ENCODE measurements around the gene FCHSD2. TPM values are rescaled to one million over a fixed set of nuclear protein-coding genes. Genes with fewer than 3 reads are reported as not detected.

Gene FCHSD2
- total and polyA plus RNA-seq, 4 donors: 14.7 to 41.6 (median 32.6) TPM

- WGBS, 2 donors: 37 to 60% methylated on average over 5 of the region's 5 CpGs
These were observed 307.2 kb downstream of the FCHSD2 start for GRCh38 chr11:72834905-72835304.

GRCh38 chr11:72833811-72834493 lies 308.2 kb downstream of the FCHSD2 start:
- H3K36me3 ChIP-seq (ENCODE audit: control insufficient read depth in 4 of 4, insufficient read depth in 4 of 4, low read length in 4 of 4): peaks cover 5 to 18% (median 9%) of the 10 kb centered on the region in 4 donors
- H3K9ac ChIP-seq (ENCODE audit: insufficient read depth in 1 of 2, low read length in 2 of 2): peak overlapping the region in 1 of 2 donors; percentile 1
- no peak for TF ChIP-seq CTCF (IDR thresholded peaks at IDR 0.05; ENCODE audit: control extremely low read depth, extremely low read depth)
- WGBS, 2 donors: 66 to 71% methylated on average over 8 of the region's 8 CpGs
- peaks cover 4 to 43% (median 16%) of the 10 kb centered on the region in 5 donors for H3K4me1 ChIP-seq (ENCODE audit: control insufficient read depth in 5 of 5, insufficient read depth in 5 of 5, low read length in 5 of 5)
- ATAC-seq (ENCODE audit: insufficient read depth, low FRiP score) (no peak), DNase-seq (peak; percentile 70 to 89 (median 87))
- no peaks in the 10 kb centered on the region for H3K27me3 ChIP-seq (ENCODE audit: control insufficient read depth in 3 of 3, insufficient read depth in 3 of 3, low read length in 2 of 3)
- H3K4me3 ChIP-seq: no peak overlapping the region
- H3K27ac ChIP-seq (ENCODE audit: low read depth in 1 of 2, low read length in 1 of 2): peak overlapping the region in 1 of 2 donors; percentile 77
- no peaks in the 10 kb centered on the region for H3K9me3 ChIP-seq (ENCODE audit: control insufficient read depth in 4 of 4, insufficient read depth in 3 of 4, low read length in 3 of 4)

More at GRCh38 chr11:72834905-72835304, 307.2 kb downstream of the FCHSD2 start:
- no peaks in the 10 kb centered on the region for H3K9me3 ChIP-seq (ENCODE audit: control insufficient read depth in 4 of 4, insufficient read depth in 3 of 4, low read length in 3 of 4)
- no peaks in the 10 kb centered on the region for H3K27me3 ChIP-seq (ENCODE audit: control insufficient read depth in 3 of 3, insufficient read depth in 3 of 3, low read length in 2 of 3)
- H3K27ac ChIP-seq (ENCODE audit: low read depth in 1 of 2, low read length in 1 of 2): peak overlapping the region; percentile 77 to 80
- H3K36me3 ChIP-seq (ENCODE audit: control insufficient read depth in 4 of 4, insufficient read depth in 4 of 4, low read length in 4 of 4): peaks cover 5 to 15% (median 8%) of the 10 kb centered on the region in 4 donors
- H3K4me3 ChIP-seq: no peak overlapping the region
- DNase-seq: no peak
- ATAC-seq (ENCODE audit: insufficient read depth, low FRiP score): no peak
- no peak for TF ChIP-seq CTCF (IDR thresholded peaks at IDR 0.05; ENCODE audit: control extremely low read depth, extremely low read depth)
- no peak overlapping the region for H3K9ac ChIP-seq (ENCODE audit: insufficient read depth in 1 of 2, low read length in 2 of 2)
- peaks cover 4 to 43% (median 17%) of the 10 kb centered on the region in 5 donors for H3K4me1 ChIP-seq (ENCODE audit: control insufficient read depth in 5 of 5, insufficient read depth in 5 of 5, low read length in 5 of 5)

- WGBS, 2 donors: 94 to 95% methylated on average over 5 of the region's 5 CpGs
- H3K27ac ChIP-seq (ENCODE audit: low read depth in 1 of 2, low read length in 1 of 2): peak overlapping the region; percentile 52 to 62
- peaks cover 4 to 43% (median 13%) of the 10 kb centered on the region in 5 donors for H3K4me1 ChIP-seq (ENCODE audit: control insufficient read depth in 5 of 5, insufficient read depth in 5 of 5, low read length in 5 of 5)
- ATAC-seq (ENCODE audit: insufficient read depth, low FRiP score) (no peak), DNase-seq (no peak)
- H3K4me3 ChIP-seq: no peak overlapping the region
- no peak for TF ChIP-seq CTCF (IDR thresholded peaks at IDR 0.05; ENCODE audit: control extremely low read depth, extremely low read depth)
- no peaks in the 10 kb centered on the region for H3K9me3 ChIP-seq (ENCODE audit: control insufficient read depth in 4 of 4, insufficient read depth in 3 of 4, low read length in 3 of 4)
- no peaks in the 10 kb centered on the region for H3K27me3 ChIP-seq (ENCODE audit: control insufficient read depth in 3 of 3, insufficient read depth in 3 of 3, low read length in 2 of 3)
- peak overlapping the region in 1 of 2 donors; percentile 52 for H3K9ac ChIP-seq (ENCODE audit: insufficient read depth in 1 of 2, low read length in 2 of 2)
- H3K36me3 ChIP-seq (ENCODE audit: control insufficient read depth in 4 of 4, insufficient read depth in 4 of 4, low read length in 4 of 4): peaks cover 2 to 21% (median 11%) of the 10 kb centered on the region in 4 donors
These were observed 308.9 kb downstream of the FCHSD2 start for GRCh38 chr11:72833083-72833733.
